ENCODE measurements around the gene PRIM2. TPM values are rescaled to one million over a fixed set of nuclear protein-coding genes. Genes with fewer than 3 reads are reported as not detected.

Gene PRIM2
- total and polyA plus RNA-seq, 2 experiments from 2014 or later = 5.1 to 17.3 TPM

DNA sequence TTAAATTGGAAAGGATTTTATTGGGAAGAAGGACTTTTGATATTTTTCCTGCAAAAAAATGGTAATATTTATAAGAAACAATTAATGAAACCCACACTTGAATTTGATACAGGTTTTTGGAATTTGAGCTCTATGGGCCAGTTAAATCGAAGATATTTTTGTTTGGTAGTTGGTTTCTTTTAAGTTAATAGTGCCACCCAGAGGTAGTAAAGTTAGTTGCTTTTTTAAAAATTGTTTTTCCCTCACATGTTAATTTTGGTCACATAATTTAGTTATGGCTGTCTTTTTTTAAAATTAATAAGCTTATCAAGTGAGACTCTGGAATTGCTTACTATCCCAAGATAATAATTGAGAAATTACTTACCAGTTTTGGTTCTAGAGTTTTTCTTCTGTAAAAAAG is 7.1 kb downstream of the PRIM2 start:
- Histone ChIP-seq H3K4me3 (no peak overlapping the region), H3K4me2 (no peak overlapping the region), H3K27me3 (no peaks in the 10 kb centered on the region), H3K36me3 (replicated peaks; ENCODE audit: insufficient read depth, low read depth) (no peaks in the 10 kb centered on the region), H2AFZ (no peak overlapping the region), H3K9me2 (replicated peaks; ENCODE audit: insufficient read depth) (no peaks in the 10 kb centered on the region), H3K9me3 (ENCODE audit: low read depth) (no peaks in the 10 kb centered on the region), H3K79me2 (no peaks in the 10 kb centered on the region), H4K20me1 (ENCODE audit: insufficient read depth, poor library complexity, severe bottlenecking) (no peaks in the 10 kb centered on the region), H3K4me1 (ENCODE audit: insufficient read depth) (no peaks in the 10 kb centered on the region), H3K27ac (no peak overlapping the region)
- DNase-seq (ENCODE audit: low spot score) = no peak
- 6% methylated on average over 1 of the region's 1 CpG for WGBS (ENCODE audit: low lambda C conversion rate, missing lambda C conversion rate)
- peak; percentile 68 for TF ChIP-seq CTCF (IDR thresholded peaks at IDR 0.05; ENCODE audit: poor library complexity)
- no peak for TF ChIP-seq EZH2phosphoT487 (IDR thresholded peaks at IDR 0.05; ENCODE audit: low read depth, severe bottlenecking, unreplicated experiment)

DNA sequence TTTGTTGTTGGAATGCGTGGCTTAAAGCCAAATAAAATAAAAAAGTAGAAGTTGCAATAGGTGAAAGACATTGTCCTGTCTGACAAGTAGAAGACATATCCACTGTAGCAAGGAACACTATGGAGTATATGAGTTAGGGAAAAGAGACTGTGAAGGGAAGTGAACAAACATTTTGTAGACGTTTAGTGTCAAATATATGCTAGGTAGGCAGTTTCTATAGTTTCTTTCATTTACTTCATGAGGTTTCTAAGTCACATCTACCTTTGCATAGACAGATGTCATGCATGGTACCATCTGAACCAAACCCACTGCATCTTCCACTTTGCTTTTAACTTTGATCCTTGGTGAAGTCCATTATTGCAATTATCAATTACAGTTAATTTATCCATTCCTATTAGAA is 9.9 kb downstream of the PRIM2 start:
- TF ChIP-seq EZH2phosphoT487 (IDR thresholded peaks at IDR 0.05; ENCODE audit: low read depth, severe bottlenecking, unreplicated experiment) (no peak), CTCF (IDR thresholded peaks at IDR 0.05; ENCODE audit: poor library complexity) (no peak), EZH2 (IDR thresholded peaks at IDR 0.05; ENCODE audit: borderline replicate concordance) (no peak)
- Histone ChIP-seq H3K9me2 (replicated peaks; ENCODE audit: insufficient read depth) (no peaks in the 10 kb centered on the region), H3K79me2 (no peaks in the 10 kb centered on the region), H3K9me3 (ENCODE audit: low read depth) (no peaks in the 10 kb centered on the region), H3K4me2 (no peak overlapping the region), H3K36me3 (replicated peaks; ENCODE audit: insufficient read depth, low read depth) (no peaks in the 10 kb centered on the region), H3K4me1 (ENCODE audit: insufficient read depth) (no peaks in the 10 kb centered on the region), H2AFZ (no peak overlapping the region), H4K20me1 (ENCODE audit: insufficient read depth, poor library complexity, severe bottlenecking) (no peaks in the 10 kb centered on the region), H3K27me3 (no peaks in the 10 kb centered on the region), H3K4me3 (no peak overlapping the region), H3K27ac (no peak overlapping the region)
- 97% methylated on average over 2 of the region's 2 CpGs for WGBS (ENCODE audit: low lambda C conversion rate, missing lambda C conversion rate)
- DNase-seq (ENCODE audit: low spot score) = no peak

- Histone ChIP-seq H3K27me3 (no peaks in the 10 kb centered on the region), H3K27ac (no peak overlapping the region), H2AFZ (no peak overlapping the region), H3K9me3 (ENCODE audit: low read depth) (no peaks in the 10 kb centered on the region), H3K4me1 (ENCODE audit: insufficient read depth) (no peaks in the 10 kb centered on the region), H3K36me3 (replicated peaks; ENCODE audit: insufficient read depth, low read depth) (no peaks in the 10 kb centered on the region), H3K4me2 (no peak overlapping the region), H3K79me2 (no peaks in the 10 kb centered on the region), H4K20me1 (ENCODE audit: insufficient read depth, poor library complexity, severe bottlenecking) (no peaks in the 10 kb centered on the region), H3K9me2 (replicated peaks; ENCODE audit: insufficient read depth) (no peaks in the 10 kb centered on the region), H3K4me3 (no peak overlapping the region)
- no peak for DNase-seq (ENCODE audit: low spot score)
- WGBS (ENCODE audit: low lambda C conversion rate, missing lambda C conversion rate) = 96% methylated on average over 1 of the region's 1 CpG
- no peak for TF ChIP-seq EZH2 (IDR thresholded peaks at IDR 0.05; ENCODE audit: borderline replicate concordance)
- TF ChIP-seq CTCF (IDR thresholded peaks at IDR 0.05; ENCODE audit: poor library complexity) = no peak
- no peak for TF ChIP-seq EZH2phosphoT487 (IDR thresholded peaks at IDR 0.05; ENCODE audit: low read depth, severe bottlenecking, unreplicated experiment)
Observed at GRCh38 chr6:57328074-57328473, 10.6 kb downstream of the PRIM2 start.

DNA sequence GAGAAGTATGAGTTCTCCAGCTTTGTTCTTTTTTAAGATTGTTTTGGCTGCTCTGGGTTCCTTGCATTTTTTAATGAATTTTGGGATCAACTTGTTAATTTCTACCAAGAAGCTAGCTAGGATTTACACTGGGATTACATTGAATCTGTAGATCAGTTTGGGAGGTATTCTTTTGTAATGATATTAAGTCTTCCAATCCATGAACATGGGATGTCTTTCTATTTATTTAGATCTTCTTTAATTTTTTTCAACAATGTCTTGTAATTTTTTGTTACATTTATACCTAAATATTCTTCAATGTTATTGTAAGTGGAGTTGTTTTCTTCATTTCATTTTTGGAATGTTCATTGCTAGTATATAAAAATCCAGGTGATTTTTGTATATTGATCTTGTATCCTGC is 12.5 kb downstream of the PRIM2 start:
- H3K79me2 ChIP-seq = no peaks in the 10 kb centered on the region
- DNase-seq (ENCODE audit: low spot score) = no peak
- H3K9me3 ChIP-seq (ENCODE audit: low read depth) = no peaks in the 10 kb centered on the region
- H3K27me3 ChIP-seq = no peaks in the 10 kb centered on the region
- H4K20me1 ChIP-seq (ENCODE audit: insufficient read depth, poor library complexity, severe bottlenecking) = no peaks in the 10 kb centered on the region
- no peaks in the 10 kb centered on the region for H3K4me1 ChIP-seq (ENCODE audit: insufficient read depth)
- H3K27ac ChIP-seq = no peak overlapping the region
- no peak overlapping the region for H3K4me2 ChIP-seq
- no peak overlapping the region for H2AFZ ChIP-seq
- TF ChIP-seq CTCF (IDR thresholded peaks at IDR 0.05; ENCODE audit: poor library complexity) = no peak
- TF ChIP-seq EZH2phosphoT487 (IDR thresholded peaks at IDR 0.05; ENCODE audit: low read depth, severe bottlenecking, unreplicated experiment) = no peak
- no peak for TF ChIP-seq EZH2 (IDR thresholded peaks at IDR 0.05; ENCODE audit: borderline replicate concordance)
- H3K36me3 ChIP-seq (replicated peaks; ENCODE audit: insufficient read depth, low read depth) = no peaks in the 10 kb centered on the region
- no peaks in the 10 kb centered on the region for H3K9me2 ChIP-seq (replicated peaks; ENCODE audit: insufficient read depth)
- no peak overlapping the region for H3K4me3 ChIP-seq

Measured in hepatocyte (in vitro differentiated cells).